ENCODE data around the gene CAMTA1. TPM values are rescaled to one million over a fixed set of nuclear protein-coding genes. Genes with fewer than 3 reads are reported as not detected.

The CAMTA1 gene
- total RNA-seq, 2 experiments from 2014 or later, result 45.5 to 45.6 TPM

DNA sequence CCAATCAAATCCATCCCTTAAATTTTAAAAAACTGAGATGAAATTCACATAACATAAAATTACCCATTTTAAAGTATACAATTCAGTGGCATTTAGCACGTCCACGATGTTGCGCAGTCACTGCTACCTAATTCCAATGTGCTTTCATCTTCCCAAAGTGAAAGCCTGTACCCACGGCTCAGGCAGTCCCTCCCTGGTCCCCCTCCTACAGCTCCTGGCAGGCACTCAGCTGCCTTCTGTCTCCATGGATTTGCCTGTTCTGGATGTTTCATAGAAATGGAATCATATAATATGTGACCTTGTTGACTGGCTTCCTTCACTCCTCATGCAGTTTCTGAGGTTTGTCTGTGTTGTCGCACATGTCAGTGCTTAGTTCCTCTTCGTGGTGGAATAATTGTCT is 386.3 kb downstream of the CAMTA1 start:
- no peak overlapping the region for H3K4me3 Mint-ChIP-seq
- H3K27ac Mint-ChIP-seq, result no peak overlapping the region
- ATAC-seq (ENCODE audit: low read depth) (no peak), DNase-seq (no peak)
- peaks cover 2% of the 10 kb centered on the region for H3K9me3 Mint-ChIP-seq
- H3K4me1 Mint-ChIP-seq, result no peaks in the 10 kb centered on the region
- POLR2A ChIA-PET, result no interaction called here
- peaks cover 30% of the 10 kb centered on the region for H3K27me3 Mint-ChIP-seq
- H3K36me3 Mint-ChIP-seq, result no peaks in the 10 kb centered on the region

DNA sequence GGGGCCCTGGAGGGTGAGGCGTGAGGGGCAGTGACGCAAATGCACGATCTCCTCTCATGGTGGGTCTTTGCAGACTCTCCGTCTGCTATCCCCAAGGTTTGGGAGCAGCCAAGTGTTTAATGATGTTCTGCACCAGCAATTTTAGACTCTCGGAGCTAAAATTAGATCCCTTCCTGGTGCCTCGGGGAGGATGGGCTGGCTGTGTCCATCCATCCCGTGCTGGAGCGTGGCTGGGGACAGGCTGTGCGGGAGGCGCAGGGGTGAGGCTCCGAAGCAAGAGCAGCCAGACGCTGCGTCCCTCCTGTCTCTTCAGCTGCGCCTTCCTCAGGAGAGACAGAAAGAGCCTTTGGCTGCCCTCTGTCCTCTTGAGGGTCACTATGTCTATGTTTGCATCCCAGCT is 387.6 kb downstream of the CAMTA1 start:
- no peak overlapping the region for H3K4me3 Mint-ChIP-seq
- H3K27ac Mint-ChIP-seq, result no peak overlapping the region
- H3K27me3 Mint-ChIP-seq, result peaks cover 30% of the 10 kb centered on the region
- DNase-seq (no peak), ATAC-seq (ENCODE audit: low read depth) (no peak)
- H3K36me3 Mint-ChIP-seq, result no peaks in the 10 kb centered on the region
- no peaks in the 10 kb centered on the region for H3K4me1 Mint-ChIP-seq
- POLR2A ChIA-PET, result no interaction called here
- H3K9me3 Mint-ChIP-seq, result peaks cover 7% of the 10 kb centered on the region

DNA sequence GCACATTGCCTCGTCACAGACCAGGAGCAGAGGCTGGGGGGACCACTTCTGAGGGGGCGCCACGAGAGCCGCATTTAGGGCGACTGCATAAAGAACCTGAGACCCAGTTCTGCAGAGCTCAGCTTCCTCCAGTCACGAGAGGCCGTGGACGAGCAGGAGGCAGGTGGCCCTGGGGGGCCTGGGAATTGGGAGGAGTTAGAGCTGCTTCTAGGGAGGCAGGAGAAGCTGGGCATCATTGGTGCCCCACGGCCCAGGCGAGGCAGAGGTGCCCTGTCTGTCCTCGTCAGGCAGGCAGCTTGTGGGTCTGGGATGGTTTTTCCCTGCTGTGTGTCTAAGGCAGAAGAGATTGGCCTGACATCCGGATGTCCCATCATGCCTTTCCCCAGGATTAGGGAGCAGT is 389.3 kb downstream of the CAMTA1 start:
- DNase-seq (no peak), ATAC-seq (ENCODE audit: low read depth) (no peak)
- no peak overlapping the region for H3K27ac Mint-ChIP-seq
- peaks cover 25% of the 10 kb centered on the region for H3K27me3 Mint-ChIP-seq
- H3K36me3 Mint-ChIP-seq, result no peaks in the 10 kb centered on the region
- peaks cover 1% of the 10 kb centered on the region for H3K4me1 Mint-ChIP-seq
- POLR2A ChIA-PET, result no interaction called here
- H3K9me3 Mint-ChIP-seq, result peaks cover 11% of the 10 kb centered on the region
- H3K4me3 Mint-ChIP-seq, result no peak overlapping the region

DNA sequence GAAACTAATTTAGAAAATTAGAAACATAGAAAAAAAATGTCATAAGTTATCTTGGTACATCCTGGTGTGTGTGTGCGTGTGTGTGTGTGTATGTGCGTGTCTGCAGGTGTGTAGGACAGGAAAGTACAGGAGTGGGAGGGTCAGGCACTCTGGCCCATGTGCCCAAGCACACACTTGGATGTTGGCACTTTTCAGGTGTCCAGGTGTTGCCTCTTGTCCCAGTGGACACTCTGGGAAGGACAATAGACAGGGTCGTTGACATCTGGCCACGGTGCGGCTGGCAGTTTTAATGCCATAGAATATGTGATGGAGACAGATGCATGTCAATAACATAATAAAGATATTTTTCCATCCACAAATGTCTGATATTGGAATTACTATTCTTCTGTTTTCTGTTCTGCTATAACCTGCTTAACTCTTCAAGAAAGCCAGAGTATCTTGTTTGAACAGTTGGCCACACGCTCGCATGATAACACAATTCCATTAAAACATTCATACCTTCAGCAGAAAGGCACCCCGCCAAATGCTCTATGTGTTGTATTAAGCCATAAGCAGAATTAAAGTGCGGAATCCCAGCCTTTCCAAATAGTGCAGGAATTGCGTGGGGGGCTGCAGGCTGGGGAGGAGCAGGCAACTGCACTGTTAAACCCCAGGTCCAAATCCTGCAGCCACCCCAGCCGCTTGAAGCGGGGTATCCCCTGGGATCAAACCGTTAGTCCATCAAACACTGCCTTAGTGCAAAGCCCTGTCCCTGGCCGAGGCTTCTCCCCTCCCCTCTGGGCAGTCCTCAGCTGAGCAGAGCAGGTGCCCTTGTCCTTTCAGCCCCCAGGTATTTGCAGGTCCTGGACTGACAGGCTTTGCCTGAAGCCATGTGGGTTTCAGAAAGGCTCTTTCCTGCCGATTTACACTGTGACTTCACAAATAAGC is 390.0 kb downstream of the CAMTA1 start:
- H3K27me3 Mint-ChIP-seq, result peaks cover 18% of the 10 kb centered on the region
- peaks cover 1% of the 10 kb centered on the region for H3K4me1 Mint-ChIP-seq
- no peak for DNase-seq
- H3K36me3 Mint-ChIP-seq, result no peaks in the 10 kb centered on the region
- ATAC-seq (ENCODE audit: low read depth), result no peak
- peaks cover 15% of the 10 kb centered on the region for H3K9me3 Mint-ChIP-seq
- no peak overlapping the region for H3K27ac Mint-ChIP-seq
- H3K4me3 Mint-ChIP-seq, result no peak overlapping the region
- POLR2A ChIA-PET, result no interaction called here

DNA sequence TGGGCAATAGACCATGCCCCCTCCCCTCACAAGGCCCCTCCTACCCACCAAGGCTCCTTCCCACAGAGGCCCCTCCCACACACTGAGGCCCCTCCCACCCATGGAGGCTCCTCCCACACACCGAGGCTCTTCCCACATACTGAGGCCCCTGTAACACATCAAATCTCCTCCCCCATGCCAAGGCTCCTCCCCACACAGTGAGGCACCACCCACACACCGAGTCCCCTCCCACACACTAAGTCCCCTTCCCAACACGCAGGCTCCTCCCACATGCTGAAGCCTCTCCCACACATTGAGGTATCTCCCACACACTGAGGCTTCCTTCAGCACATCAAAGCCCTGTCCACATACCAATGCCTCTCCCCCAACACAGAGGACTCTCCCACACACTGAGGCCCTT is 391.8 kb downstream of the CAMTA1 start:
- Mint-ChIP-seq H3K27ac (no peak overlapping the region), H3K9me3 (peaks cover 15% of the 10 kb centered on the region), H3K4me1 (peaks cover 1% of the 10 kb centered on the region), H3K36me3 (no peaks in the 10 kb centered on the region), H3K4me3 (no peak overlapping the region), H3K27me3 (peaks cover 2% of the 10 kb centered on the region)
- no peak for ATAC-seq (ENCODE audit: low read depth)
- DNase-seq, result no peak
- POLR2A ChIA-PET, result no interaction called here

DNA sequence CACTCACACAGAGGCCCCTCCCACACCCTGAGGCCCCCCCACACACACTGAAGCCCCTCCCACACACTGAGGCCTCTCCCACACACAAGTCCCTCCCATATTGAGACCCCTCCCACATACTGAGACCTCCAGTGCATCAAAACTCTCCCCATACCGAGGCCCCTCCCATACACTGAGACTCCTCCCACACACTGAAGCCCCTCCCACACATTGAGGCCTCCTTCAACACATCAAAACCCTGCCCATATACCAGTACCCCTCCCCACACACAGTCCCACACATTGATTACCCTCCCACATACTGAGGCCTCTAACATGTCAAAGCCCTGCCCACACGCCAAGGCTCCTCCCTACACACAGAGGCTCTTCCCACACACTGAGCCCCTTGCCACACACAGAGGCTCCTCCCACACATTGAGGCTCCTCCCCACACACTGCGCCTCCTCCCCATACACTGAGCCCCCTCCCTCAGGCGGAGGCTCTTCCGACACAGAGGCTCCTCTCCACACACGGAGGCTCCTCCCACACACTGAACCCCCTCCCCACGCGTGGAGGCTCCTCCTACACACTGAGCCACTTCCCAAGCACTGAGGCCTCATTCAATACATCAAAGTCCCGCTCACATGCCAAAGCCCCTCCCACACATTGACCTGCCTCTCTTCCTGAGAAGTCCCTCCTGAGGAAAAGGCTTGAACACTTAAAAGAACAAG is 392.3 kb downstream of the CAMTA1 start:
- POLR2A ChIA-PET, result no interaction called here
- DNase-seq (no peak), ATAC-seq (ENCODE audit: low read depth) (no peak)
- Mint-ChIP-seq H3K4me1 (peaks cover 1% of the 10 kb centered on the region), H3K27me3 (peaks cover 2% of the 10 kb centered on the region), H3K4me3 (no peak overlapping the region), H3K27ac (no peak overlapping the region), H3K36me3 (no peaks in the 10 kb centered on the region), H3K9me3 (peaks cover 15% of the 10 kb centered on the region)

DNA sequence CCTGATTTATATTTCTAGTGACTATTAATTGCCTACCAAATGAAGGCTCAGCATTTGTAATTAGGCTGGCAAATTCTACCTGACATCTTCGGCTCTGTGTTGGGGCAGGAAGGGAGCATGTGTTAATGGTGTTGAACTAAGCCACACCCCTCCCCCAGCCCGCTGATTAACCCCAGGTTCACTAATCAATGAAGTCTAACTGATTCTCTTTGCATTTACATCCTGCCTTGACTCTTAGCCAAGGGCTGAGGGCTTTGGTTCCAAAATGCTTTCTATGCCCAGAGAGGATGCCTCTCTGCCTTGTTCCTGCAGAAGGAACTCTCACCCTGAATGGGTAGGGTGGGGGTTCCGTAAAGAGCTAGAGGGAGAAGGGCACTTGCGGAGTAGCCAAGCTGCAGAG is 393.1 kb downstream of the CAMTA1 start:
- ATAC-seq (ENCODE audit: low read depth), result no peak
- POLR2A ChIA-PET, result no interaction called here
- H3K4me1 Mint-ChIP-seq, result peaks cover 1% of the 10 kb centered on the region
- DNase-seq, result no peak
- H3K9me3 Mint-ChIP-seq, result peaks cover 15% of the 10 kb centered on the region
- no peak overlapping the region for H3K27ac Mint-ChIP-seq
- H3K4me3 Mint-ChIP-seq, result no peak overlapping the region
- no peaks in the 10 kb centered on the region for H3K36me3 Mint-ChIP-seq
- peaks cover 5% of the 10 kb centered on the region for H3K27me3 Mint-ChIP-seq

DNA sequence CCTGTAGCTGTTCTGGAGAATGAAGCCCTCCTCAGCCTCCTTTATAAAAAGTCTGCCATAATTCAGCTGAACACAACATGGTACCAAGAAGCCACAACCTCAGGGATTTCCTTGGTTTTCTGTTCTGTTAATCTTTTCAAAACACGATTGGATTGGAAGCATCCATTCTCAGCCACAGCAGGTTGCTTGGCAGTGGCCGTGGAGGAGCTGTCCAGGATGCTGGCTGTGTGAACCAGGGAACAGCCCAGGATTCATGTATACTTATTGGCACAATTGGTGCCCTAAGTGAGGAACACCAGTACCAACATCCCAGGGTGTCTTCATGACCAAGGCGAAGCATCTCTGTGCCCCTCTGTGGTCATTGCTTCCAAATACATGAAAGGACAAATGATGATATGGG is 393.5 kb downstream of the CAMTA1 start:
- DNase-seq (no peak), ATAC-seq (ENCODE audit: low read depth) (no peak)
- peaks cover 1% of the 10 kb centered on the region for H3K4me1 Mint-ChIP-seq
- no peaks in the 10 kb centered on the region for H3K36me3 Mint-ChIP-seq
- POLR2A ChIA-PET, result no interaction called here
- peaks cover 15% of the 10 kb centered on the region for H3K9me3 Mint-ChIP-seq
- H3K27me3 Mint-ChIP-seq, result peaks cover 5% of the 10 kb centered on the region
- H3K4me3 Mint-ChIP-seq, result no peak overlapping the region
- no peak overlapping the region for H3K27ac Mint-ChIP-seq

DNA sequence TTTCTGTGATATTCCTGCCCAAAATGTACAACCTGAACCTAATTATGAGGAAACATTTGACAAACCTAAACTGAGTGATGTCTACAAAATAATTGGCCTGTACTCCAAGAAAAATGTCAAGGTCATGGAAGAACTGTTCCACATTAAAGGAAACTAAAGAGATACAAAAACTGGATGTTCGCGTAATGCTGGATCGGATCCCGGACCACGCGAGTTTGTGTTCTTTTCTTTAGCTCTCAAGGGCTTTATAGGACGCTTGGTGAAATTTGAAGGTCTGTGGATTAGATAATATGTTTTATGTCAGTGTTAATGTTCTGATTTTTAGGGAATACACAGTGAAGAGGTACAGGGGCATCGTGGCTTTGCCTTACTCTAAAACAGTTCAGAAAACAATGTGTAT is 400.5 kb downstream of the CAMTA1 start:
- Mint-ChIP-seq H3K36me3 (no peaks in the 10 kb centered on the region), H3K9me3 (no peaks in the 10 kb centered on the region), H3K4me3 (no peak overlapping the region), H3K4me1 (no peaks in the 10 kb centered on the region), H3K27me3 (peaks cover 6% of the 10 kb centered on the region), H3K27ac (no peak overlapping the region)
- no peak for ATAC-seq (ENCODE audit: low read depth)
- DNase-seq, result no peak
- POLR2A ChIA-PET, result no interaction called here

DNA sequence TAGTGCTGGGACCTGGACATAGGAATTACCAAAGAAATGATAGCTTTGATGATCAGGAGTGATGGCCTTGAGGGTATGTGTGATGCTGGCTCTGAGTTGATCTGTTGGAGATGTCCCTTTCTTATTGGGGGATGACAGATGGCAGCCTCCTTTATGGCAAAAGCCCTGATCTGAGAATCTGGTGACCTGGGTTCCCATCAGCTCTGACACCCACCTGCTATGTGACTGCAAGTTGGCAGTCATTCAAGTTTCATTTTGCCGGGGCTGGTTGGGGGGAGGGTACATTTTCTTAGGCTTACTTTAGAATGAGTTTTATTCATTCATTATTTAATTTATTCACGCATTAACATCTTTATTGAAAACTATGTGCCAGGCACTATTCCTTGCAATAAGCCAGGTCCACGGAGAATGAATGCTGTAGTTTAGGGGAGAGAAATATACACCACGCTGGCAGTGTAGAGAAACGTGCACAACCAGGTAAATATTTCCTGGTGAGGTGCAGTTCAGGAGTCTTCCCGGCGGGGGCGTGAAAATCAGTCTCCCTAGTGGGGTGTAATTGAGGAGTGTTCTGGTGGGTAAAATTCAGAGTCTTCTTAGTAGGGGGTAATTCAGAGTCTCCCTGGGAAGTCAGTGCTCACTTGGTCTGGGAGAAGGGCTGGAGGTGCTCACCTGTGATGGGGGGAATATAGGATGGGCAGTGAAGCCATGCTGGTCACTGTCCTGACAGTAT is 401.3 kb downstream of the CAMTA1 start:
- Mint-ChIP-seq H3K36me3 (no peaks in the 10 kb centered on the region), H3K4me3 (no peak overlapping the region), H3K4me1 (no peaks in the 10 kb centered on the region), H3K9me3 (no peaks in the 10 kb centered on the region), H3K27me3 (peaks cover 6% of the 10 kb centered on the region), H3K27ac (no peak overlapping the region)
- POLR2A ChIA-PET, result no interaction called here
- ATAC-seq (ENCODE audit: low read depth) (no peak), DNase-seq (no peak)

DNA sequence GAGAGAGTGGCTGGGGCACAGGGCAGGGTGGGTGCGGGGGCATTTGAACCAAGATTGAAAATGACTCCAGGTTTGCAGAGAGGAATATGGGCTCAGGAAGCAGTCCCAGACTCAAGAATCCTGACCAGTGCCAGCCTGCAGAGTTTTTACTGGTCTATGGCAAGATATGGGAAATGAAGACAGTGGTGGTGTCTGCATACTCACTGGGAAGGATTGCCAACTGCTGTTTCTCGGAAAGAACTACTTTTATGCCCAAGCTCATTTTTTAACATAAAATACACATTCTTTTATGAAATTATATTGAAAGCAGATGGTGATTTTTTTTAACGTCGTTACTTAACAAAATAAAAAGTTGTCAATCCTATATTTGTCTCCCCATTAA is 401.8 kb downstream of the CAMTA1 start:
- Mint-ChIP-seq H3K36me3 (no peaks in the 10 kb centered on the region), H3K9me3 (no peaks in the 10 kb centered on the region), H3K27me3 (peaks cover 6% of the 10 kb centered on the region), H3K4me3 (no peak overlapping the region), H3K27ac (no peak overlapping the region), H3K4me1 (no peaks in the 10 kb centered on the region)
- DNase-seq (no peak), ATAC-seq (ENCODE audit: low read depth) (no peak)
- POLR2A ChIA-PET, result no interaction called here

DNA sequence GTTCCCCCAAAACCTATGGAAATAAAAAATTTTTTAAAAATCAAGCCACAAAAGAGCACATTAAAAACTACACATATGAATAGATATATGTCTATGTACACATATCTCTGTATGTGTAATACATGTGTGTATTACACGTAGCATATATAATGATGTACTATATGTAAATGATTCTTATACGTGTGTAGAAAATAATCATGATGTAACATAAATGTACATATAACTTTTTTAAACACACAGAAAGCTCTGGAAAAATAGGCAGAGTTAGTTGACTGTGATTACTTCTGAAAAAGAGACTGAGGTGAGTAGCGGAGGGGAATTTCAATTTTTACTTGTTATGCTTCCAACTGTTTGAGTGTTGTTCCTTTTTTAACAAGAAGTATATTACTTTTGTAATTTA is 405.0 kb downstream of the CAMTA1 start:
- Mint-ChIP-seq H3K4me1 (no peaks in the 10 kb centered on the region), H3K4me3 (no peak overlapping the region), H3K27ac (no peak overlapping the region), H3K27me3 (peaks cover 2% of the 10 kb centered on the region), H3K9me3 (no peaks in the 10 kb centered on the region), H3K36me3 (no peaks in the 10 kb centered on the region)
- POLR2A ChIA-PET, result no interaction called here
- DNase-seq (no peak), ATAC-seq (ENCODE audit: low read depth) (no peak)

DNA sequence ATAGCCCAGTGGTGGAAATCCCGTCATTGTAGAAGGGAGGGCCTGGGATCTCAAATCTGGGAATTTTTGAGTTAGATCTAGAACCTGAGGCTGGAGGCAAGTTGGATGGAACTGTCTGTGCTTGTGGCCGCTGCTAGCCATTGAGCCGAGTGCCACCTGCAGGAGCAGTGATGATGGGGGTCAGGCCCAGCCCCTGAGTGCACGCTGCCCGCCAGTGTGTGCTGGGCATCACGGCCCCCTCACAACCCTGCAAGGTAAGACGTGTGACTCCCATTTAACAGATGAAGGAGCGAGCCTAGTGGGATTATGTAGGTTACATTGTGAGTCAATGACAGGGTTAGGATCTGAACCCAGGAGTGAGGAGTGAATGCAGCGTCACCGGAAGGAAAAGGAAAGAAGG is 407.2 kb downstream of the CAMTA1 start:
- DNase-seq, result no peak
- H3K27ac Mint-ChIP-seq, result no peak overlapping the region
- H3K9me3 Mint-ChIP-seq, result no peaks in the 10 kb centered on the region
- no peak overlapping the region for H3K4me3 Mint-ChIP-seq
- H3K27me3 Mint-ChIP-seq, result no peaks in the 10 kb centered on the region
- POLR2A ChIA-PET, result no interaction called here
- no peaks in the 10 kb centered on the region for H3K36me3 Mint-ChIP-seq
- no peak for ATAC-seq (ENCODE audit: low read depth)
- H3K4me1 Mint-ChIP-seq, result no peaks in the 10 kb centered on the region
